HepG2 (cell line): ENCODE measurements around the gene VEGFB. TPM values are rescaled to one million over a fixed set of nuclear protein-coding genes. Genes with fewer than 3 reads are reported as not detected.

Source experiments
- ATF7-NPFF ChIP-seq: sonication (generic); formaldehyde crosslinking; IDR thresholded peaks from 2 replicates; pipeline ENCODE4 v1.8.1; 2023; ENCODE audit warnings: mild to moderate bottlenecking, low read depth, missing genetic modification reagents, moderate library complexity
- CBX1 ChIP-seq: IDR thresholded peaks from one replicate; pipeline ENCODE4 v1.6.1; 2016; ENCODE audit warnings: antibody characterized with exemption, low read depth
- ETV5 ChIP-seq: IDR thresholded peaks from 2 replicates; pipeline ENCODE4 v1.6.1; 2018; ENCODE audit warnings: missing biosample characterization, missing genetic modification reagents, inconsistent platforms, borderline replicate concordance
- HDAC1 ChIP-seq: sonication (generic); formaldehyde crosslinking; IDR thresholded peaks from 2 replicates; pipeline ENCODE4 v1.5.1; 2020; ENCODE audit warnings: mild to moderate bottlenecking, missing genetic modification reagents
- HIVEP1 ChIP-seq: sonication (generic); formaldehyde crosslinking; IDR thresholded peaks from 2 replicates; pipeline ENCODE4 v1.4.0; 2020; ENCODE audit warnings: mild to moderate bottlenecking, missing genetic modification reagents
- HMGA1 ChIP-seq: sonication (generic); formaldehyde crosslinking; conservative IDR thresholded peaks from 2 replicates; pipeline ENCODE4 v1.4.0; 2020; ENCODE audit warnings: missing genetic modification reagents
- HNF4A ChIP-seq: sonication (generic); formaldehyde crosslinking; IDR thresholded peaks from 2 replicates; pipeline ENCODE4 v1.4.0; 2020; ENCODE audit warnings: missing genetic modification reagents
- HOXA9 ChIP-seq: sonication (generic); formaldehyde crosslinking; IDR thresholded peaks from 2 replicates; pipeline ENCODE4 v1.8.1; 2022; ENCODE audit warnings: missing genetic modification reagents, mild to moderate bottlenecking, moderate library complexity, borderline replicate concordance
- MXI1 ChIP-seq: IDR thresholded peaks from 3 replicates; pipeline ENCODE4 v1.6.1; 2012; ENCODE audit warnings: low read depth, low read length, inconsistent platforms, borderline replicate concordance
- NR1H2 ChIP-seq: sonication (generic); formaldehyde crosslinking; IDR thresholded peaks from 2 replicates; pipeline ENCODE4 v1.8.1; 2022; ENCODE audit warnings: low read depth, missing genetic modification reagents, borderline replicate concordance
- NR3C1 ChIP-seq: sonication (generic); formaldehyde crosslinking; IDR thresholded peaks from 2 replicates; pipeline ENCODE4 v1.4.0; 2020; ENCODE audit warnings: missing genetic modification reagents
- ONECUT2 ChIP-seq: sonication (generic); formaldehyde crosslinking; IDR thresholded peaks from 2 replicates; pipeline ENCODE4 v1.4.0; 2020; ENCODE audit warnings: missing genetic modification reagents
- RFXANK ChIP-seq: IDR thresholded peaks from 2 replicates; pipeline ENCODE4 v1.6.1; 2016
- SIN3B ChIP-seq: fragments of 150-350 bp; IDR thresholded peaks from 2 replicates; pipeline ENCODE4 v1.6.1; 2014; ENCODE audit warnings: low read length
- ZMYM4 ChIP-seq: sonication (generic); formaldehyde crosslinking; IDR thresholded peaks from 2 replicates; pipeline ENCODE4 v1.8.1; 2023; ENCODE audit warnings: mild to moderate bottlenecking, missing genetic modification reagents
- ZNF749 ChIP-seq: sonication (generic); formaldehyde crosslinking; IDR thresholded peaks from 2 replicates; pipeline ENCODE4 v1.8.0; 2022; ENCODE audit warnings: mild to moderate bottlenecking, missing genetic modification reagents, moderate library complexity, borderline replicate concordance
- ZNF766 ChIP-seq: sonication (generic); formaldehyde crosslinking; IDR thresholded peaks from 2 replicates; pipeline ENCODE4 v1.5.0; 2020; ENCODE audit warnings: missing genetic modification reagents, borderline replicate concordance
- polyA plus RNA-seq, 8 experiments: library from polyadenylated mRNA; depleted of rRNA in 3 of 8; stranded (reverse) in 7 of 8; unstranded in 1 of 8; fragments of >200 nt; fragmentation: Illumina TruSeq in 4 of 8; extraction: Trizol in 4 of 8; gene quantifications; 2 replicates each; pipeline versions ENCODE4 v1.2.1 to v1.2.3, GENCODE V29; 2011 to 2016; ENCODE audit warnings: low read depth in 4 of 8, missing spikeins in 1 of 8, mixed read lengths in 1 of 8; ENCODE audit not compliant: insufficient read depth in 1 of 8
- total RNA-seq, 5 experiments: library from RNA; depleted of rRNA; stranded (reverse); fragments of >200 nt; fragmentation: Illumina TruSeq; extraction: Trizol; gene quantifications; 2 replicates each; pipeline ENCODE4 v1.2.3, GENCODE V29; 2016; ENCODE audit warnings: low read depth in 1 of 5
- TF ChIP-seq, protein P1 (sequence below): sonication (generic); formaldehyde crosslinking; IDR thresholded peaks from 2 replicates; pipeline ENCODE4 v1.5.1; 2020; ENCODE audit warnings: missing genetic modification reagents, mild to moderate bottlenecking, borderline replicate concordance
- TF ChIP-seq, protein P2 (sequence below): sonication (generic); formaldehyde crosslinking; IDR thresholded peaks from 2 replicates; pipeline ENCODE4 v1.4.0; 2020; ENCODE audit warnings: missing genetic modification reagents
- TF ChIP-seq, protein P3 (sequence below): sonication (generic); formaldehyde crosslinking; IDR thresholded peaks from 2 replicates; pipeline ENCODE4 v1.8.1; 2023; ENCODE audit warnings: mild to moderate bottlenecking, moderate library complexity, missing genetic modification reagents
- TF ChIP-seq, protein P4 (sequence below): sonication (generic); formaldehyde crosslinking; IDR thresholded peaks from 2 replicates; pipeline ENCODE4 v1.8.1; 2023; ENCODE audit warnings: mild to moderate bottlenecking, inconsistent platforms, moderate library complexity, missing genetic modification reagents, borderline replicate concordance

Gene VEGFB
- total and polyA plus RNA-seq, 2 of the 13 experiments (the other 11 are each of a cell fraction or from before 2014, with no cell fraction given): 9.0 to 11.3 TPM

DNA sequence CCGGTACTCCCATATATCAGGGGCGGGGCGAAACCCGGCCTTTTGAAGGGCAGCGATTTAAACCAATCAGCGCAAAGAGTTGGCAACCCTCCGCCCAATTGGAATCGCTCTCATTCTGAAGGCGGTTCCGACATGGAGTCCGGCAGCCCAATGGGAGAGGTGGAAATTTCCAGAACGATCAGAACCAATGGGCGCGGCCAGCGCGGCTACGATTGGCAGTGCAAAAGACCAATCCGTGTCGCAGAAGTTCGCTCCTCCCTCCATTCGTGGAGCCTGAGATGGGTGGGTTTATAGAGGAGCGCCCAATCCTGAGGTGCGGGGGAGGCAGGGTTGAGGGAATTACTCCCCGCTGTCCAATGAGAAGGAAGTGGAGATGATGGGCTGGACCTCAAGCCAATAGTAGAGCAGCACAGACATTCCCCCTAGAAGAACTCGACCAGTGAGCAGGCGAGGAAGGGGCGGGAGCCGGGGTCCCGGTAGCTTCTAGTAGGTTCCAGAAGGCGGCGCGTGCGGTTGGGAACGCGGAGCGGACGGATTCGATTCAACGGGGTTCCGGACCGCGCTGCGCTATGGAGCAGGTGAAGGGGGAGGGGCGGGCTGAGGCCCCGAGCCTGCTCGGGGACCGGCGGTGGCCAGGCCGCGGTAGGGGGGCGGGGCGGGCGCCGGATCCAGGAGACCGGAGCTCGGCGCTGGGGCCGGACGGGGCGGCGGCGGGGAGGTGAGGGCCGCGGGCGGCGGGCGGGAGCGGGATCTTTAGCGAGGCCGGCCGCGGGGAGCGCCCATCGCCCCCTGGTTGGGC, 48.5 kb upstream of the VEGFB start, which contains the start of gene STIP1 (continued):
- TF ChIP-seq, protein P1, sequence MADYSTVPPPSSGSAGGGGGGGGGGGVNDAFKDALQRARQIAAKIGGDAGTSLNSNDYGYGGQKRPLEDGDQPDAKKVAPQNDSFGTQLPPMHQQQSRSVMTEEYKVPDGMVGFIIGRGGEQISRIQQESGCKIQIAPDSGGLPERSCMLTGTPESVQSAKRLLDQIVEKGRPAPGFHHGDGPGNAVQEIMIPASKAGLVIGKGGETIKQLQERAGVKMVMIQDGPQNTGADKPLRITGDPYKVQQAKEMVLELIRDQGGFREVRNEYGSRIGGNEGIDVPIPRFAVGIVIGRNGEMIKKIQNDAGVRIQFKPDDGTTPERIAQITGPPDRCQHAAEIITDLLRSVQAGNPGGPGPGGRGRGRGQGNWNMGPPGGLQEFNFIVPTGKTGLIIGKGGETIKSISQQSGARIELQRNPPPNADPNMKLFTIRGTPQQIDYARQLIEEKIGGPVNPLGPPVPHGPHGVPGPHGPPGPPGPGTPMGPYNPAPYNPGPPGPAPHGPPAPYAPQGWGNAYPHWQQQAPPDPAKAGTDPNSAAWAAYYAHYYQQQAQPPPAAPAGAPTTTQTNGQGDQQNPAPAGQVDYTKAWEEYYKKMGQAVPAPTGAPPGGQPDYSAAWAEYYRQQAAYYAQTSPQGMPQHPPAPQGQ (CRISPR knock-in tag): no peak
- no peak for TF ChIP-seq HNF4A (CRISPR knock-in tag)
- TF ChIP-seq NR3C1 (CRISPR knock-in tag): no peak
- TF ChIP-seq ZNF766 (CRISPR knock-in tag): no peak; the same call in 1 of the 2 replicates
- no peak for TF ChIP-seq ATF7-NPFF (CRISPR knock-in tag)
- TF ChIP-seq, protein P2, sequence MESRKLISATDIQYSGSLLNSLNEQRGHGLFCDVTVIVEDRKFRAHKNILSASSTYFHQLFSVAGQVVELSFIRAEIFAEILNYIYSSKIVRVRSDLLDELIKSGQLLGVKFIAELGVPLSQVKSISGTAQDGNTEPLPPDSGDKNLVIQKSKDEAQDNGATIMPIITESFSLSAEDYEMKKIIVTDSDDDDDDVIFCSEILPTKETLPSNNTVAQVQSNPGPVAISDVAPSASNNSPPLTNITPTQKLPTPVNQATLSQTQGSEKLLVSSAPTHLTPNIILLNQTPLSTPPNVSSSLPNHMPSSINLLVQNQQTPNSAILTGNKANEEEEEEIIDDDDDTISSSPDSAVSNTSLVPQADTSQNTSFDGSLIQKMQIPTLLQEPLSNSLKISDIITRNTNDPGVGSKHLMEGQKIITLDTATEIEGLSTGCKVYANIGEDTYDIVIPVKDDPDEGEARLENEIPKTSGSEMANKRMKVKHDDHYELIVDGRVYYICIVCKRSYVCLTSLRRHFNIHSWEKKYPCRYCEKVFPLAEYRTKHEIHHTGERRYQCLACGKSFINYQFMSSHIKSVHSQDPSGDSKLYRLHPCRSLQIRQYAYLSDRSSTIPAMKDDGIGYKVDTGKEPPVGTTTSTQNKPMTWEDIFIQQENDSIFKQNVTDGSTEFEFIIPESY (CRISPR knock-in tag): no peak
- no peak for TF ChIP-seq RFXANK (CRISPR knock-in tag)
- TF ChIP-seq ZMYM4: peak; percentile 33; the same call in 1 of the 2 replicates
- no peak for TF ChIP-seq NR1H2 (CRISPR knock-in tag)
- TF ChIP-seq, protein P3, sequence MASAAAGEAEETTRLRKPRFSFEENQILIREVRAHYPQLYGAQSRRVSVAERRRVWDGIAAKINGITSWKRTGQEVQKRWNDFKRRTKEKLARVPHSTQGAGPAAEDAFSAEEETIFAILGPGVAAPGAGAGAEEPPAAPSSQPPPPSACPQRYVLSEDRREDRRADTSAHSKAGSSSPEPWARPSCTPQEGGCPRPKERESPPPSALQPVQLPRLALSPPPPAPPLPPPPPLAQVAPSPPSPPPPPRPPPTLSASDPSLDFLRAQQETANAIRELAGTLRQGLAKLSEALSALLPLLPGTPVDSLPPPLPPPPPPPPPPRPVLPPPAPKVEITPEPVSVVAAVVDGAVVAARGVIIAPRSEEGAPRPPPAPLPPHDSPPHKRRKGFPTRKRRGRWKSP: no peak; the same call in 1 of the 2 replicates
- peak; percentile 70 for TF ChIP-seq ETV5 (CRISPR knock-in tag)
- TF ChIP-seq HDAC1 (CRISPR knock-in tag): 0 out of 2 replicates have a peak, but pooled peaks have one; percentile 37
- no peak for TF ChIP-seq HIVEP1 (CRISPR knock-in tag)
- TF ChIP-seq ZNF749 (CRISPR knock-in tag): 0 out of 2 replicates have a peak, but pooled peaks have one; percentile 28
- no peak for TF ChIP-seq ONECUT2
- TF ChIP-seq HMGA1 (CRISPR knock-in tag): no peak
- TF ChIP-seq SIN3B: 0 out of 2 replicates have a peak, but pooled peaks have one; percentile 33
- TF ChIP-seq MXI1: peak; percentile 46; the same call in 1 of the 3 replicates
- TF ChIP-seq HOXA9: no peak
- no peak for TF ChIP-seq CBX1
- TF ChIP-seq, protein P4, sequence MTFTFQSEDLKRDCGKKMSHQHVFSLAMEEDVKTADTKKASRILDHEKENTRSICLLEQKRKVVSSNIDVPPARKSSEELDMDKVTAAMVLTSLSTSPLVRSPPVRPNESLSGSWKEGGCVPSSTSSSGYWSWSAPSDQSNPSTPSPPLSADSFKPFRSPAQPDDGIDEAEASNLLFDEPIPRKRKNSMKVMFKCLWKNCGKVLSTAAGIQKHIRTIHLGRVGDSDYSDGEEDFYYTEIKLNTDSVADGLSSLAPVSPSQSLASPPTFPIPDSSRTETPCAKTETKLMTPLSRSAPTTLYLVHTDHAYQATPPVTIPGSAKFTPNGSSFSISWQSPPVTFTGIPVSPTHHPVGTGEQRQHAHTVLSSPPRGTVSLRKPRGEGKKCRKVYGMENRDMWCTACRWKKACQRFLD (CRISPR knock-in tag): no peak; the same call in 1 of the 2 replicates
